ENCODE results near the gene CNGB1. TPM values are rescaled to one million over a fixed set of nuclear protein-coding genes. Genes with fewer than 3 reads are reported as not detected.
"Not testable (repeated sequence)": the region's sequence is repeated elsewhere in the genome, so short reads cannot be mapped to it uniquely, and the experiment has no call there.

Gene CNGB1
- total and polyA plus RNA-seq, 8 donors = 0.03 to 0.43 (median 0.05) TPM; not detected in 3

DNA sequence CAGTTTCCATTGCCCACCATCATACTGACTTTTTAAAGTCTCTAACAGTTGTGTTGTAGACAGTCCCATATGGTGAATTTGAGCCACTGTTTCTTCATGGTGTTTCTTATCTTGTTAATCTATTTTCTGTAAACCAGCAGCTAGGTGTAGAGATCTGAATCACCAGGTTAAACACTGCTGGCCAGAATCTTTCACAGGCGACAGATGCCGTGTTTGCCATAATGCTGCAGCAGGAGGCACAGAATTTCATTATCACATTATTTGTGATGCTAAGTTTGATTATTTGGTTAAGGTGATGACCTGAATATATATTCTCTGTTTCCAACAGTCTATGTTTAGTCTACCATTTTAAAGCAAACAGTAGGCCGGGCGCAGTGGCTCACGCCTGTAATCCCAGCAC, 11.5 kb upstream of the CNGB1 start:
- no peaks in the 10 kb centered on the region for H3K36me3 ChIP-seq
- no peak overlapping the region for H3K4me3 ChIP-seq
- no peaks in the 10 kb centered on the region for H3K9me3 ChIP-seq
- no peaks in the 10 kb centered on the region for H3K27me3 ChIP-seq
- TF ChIP-seq, protein P1, sequence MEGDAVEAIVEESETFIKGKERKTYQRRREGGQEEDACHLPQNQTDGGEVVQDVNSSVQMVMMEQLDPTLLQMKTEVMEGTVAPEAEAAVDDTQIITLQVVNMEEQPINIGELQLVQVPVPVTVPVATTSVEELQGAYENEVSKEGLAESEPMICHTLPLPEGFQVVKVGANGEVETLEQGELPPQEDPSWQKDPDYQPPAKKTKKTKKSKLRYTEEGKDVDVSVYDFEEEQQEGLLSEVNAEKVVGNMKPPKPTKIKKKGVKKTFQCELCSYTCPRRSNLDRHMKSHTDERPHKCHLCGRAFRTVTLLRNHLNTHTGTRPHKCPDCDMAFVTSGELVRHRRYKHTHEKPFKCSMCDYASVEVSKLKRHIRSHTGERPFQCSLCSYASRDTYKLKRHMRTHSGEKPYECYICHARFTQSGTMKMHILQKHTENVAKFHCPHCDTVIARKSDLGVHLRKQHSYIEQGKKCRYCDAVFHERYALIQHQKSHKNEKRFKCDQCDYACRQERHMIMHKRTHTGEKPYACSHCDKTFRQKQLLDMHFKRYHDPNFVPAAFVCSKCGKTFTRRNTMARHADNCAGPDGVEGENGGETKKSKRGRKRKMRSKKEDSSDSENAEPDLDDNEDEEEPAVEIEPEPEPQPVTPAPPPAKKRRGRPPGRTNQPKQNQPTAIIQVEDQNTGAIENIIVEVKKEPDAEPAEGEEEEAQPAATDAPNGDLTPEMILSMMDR (IDR thresholded peaks at IDR 0.05) = no peak
- ATAC-seq (no peak), FAIRE-seq (no peak), DNase-seq (peak in 1 of 6 donors; percentile 7)
- no peak overlapping the region for H3K27ac ChIP-seq
- 86 to 93% methylated on average over 5 of the region's 5 CpGs for WGBS, 2 donors
- intact Hi-C loops (cut with DNase I) = no loop called here
- peaks cover 0 to 2% (median 0%) of the 10 kb centered on the region in 3 donors for H3K4me1 ChIP-seq

DNA sequence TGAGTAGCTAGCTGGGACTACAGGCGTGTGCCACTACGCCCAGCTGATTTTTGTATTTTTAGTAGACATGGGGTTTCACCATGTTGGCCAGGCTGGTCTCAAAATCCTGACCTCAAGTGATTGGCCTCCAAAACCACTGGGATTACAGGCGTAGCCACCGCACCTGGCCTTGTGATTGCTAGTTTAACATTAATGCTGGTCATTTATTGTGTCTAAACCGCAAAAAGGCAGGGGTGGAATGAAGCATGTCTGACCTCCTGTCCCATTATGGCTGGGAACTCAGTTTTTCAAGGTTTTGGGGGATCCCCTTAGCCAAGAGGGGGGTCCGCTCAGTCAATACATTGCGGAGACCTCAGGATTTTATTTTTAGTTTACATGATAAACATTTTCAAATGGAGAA, 10.7 kb upstream of the CNGB1 start:
- 84 to 90% methylated on average over 7 of the region's 7 CpGs for WGBS, 2 donors
- DNase-seq (no peak), FAIRE-seq (no peak)

DNA sequence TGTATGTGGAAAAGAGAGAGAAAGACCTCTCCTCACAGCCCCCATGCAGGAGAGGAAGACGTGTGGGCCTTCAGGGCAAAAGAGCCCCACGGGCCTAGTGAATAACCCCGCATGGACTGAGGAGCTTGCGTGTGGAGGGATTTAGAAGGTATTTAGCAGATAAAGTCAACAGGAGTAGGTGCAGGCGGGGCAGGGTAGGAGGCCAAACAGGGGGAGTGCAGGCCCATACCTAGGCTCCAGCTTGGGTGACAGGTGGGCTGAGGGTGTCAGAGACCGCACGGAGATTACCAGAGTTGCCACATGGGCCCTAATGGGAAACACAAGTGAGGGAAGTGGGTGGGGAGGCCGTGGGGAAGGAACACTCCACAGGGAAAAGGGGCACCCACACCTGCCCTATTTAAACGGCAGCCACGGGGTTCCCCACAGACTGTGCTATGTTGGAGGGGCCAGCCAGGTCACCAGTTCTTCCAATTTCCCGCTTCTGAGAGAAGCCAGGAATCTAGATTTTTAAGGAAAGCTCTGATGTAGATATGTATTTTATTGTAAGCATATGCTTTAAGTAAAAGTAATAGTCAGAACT, 8.2 kb upstream of the CNGB1 start:
- H3K27me3 ChIP-seq = no peaks in the 10 kb centered on the region
- FAIRE-seq (no peak), ATAC-seq (no peak), DNase-seq (no peak)
- H3K4me1 ChIP-seq = no peaks in the 10 kb centered on the region
- WGBS, 2 donors = 82 to 91% methylated on average over 11 of the region's 11 CpGs
- H3K4me3 ChIP-seq = no peak overlapping the region
- intact Hi-C loops (cut with DNase I) = no loop called here
- no peak overlapping the region for H3K27ac ChIP-seq
- no peaks in the 10 kb centered on the region for H3K9me3 ChIP-seq
- H3K36me3 ChIP-seq = no peaks in the 10 kb centered on the region
- TF ChIP-seq, protein P1 (IDR thresholded peaks at IDR 0.05) = no peak

More for the DNA sequence above, 10.7 kb upstream of the CNGB1 start:
- no peak for ATAC-seq
- H3K4me1 ChIP-seq = peaks cover 0 to 2% (median 0%) of the 10 kb centered on the region in 3 donors
- no peak overlapping the region for H3K4me3 ChIP-seq
- TF ChIP-seq, protein P1 (IDR thresholded peaks at IDR 0.05) = no peak
- H3K27ac ChIP-seq = no peak overlapping the region
- no peaks in the 10 kb centered on the region for H3K27me3 ChIP-seq
- no peaks in the 10 kb centered on the region for H3K9me3 ChIP-seq
- intact Hi-C loops (cut with DNase I) = no loop called here
- no peaks in the 10 kb centered on the region for H3K36me3 ChIP-seq

DNA sequence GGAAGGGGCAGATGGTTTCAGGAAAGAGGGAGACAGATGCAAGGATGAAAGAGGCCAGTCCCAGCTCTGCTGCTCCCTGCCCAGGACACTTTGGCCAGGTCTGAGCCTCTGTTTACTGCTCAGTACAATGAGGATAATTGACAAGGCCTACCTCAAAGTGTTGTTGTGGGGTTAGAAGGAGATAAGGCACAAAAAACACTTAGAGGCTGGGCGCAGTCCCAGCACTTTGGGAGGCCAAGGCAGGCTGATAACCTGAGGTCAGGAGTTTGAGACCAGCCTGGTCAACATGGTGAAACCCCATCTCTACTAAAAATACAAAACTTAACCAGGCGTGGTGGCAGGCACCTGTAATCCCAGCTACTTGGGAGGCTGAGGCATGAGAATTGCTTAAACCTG, 7.1 kb upstream of the CNGB1 start:
- intact Hi-C loops (cut with DNase I); FAIRE-seq; H3K4me1 ChIP-seq; H3K9me3 ChIP-seq; ATAC-seq; DNase-seq; H3K27me3 ChIP-seq; H3K36me3 ChIP-seq; H3K4me3 ChIP-seq; H3K27ac ChIP-seq: not testable (repeated sequence)
- 84 to 92% methylated on average over 2 of the region's 2 CpGs for WGBS, 2 donors

DNA sequence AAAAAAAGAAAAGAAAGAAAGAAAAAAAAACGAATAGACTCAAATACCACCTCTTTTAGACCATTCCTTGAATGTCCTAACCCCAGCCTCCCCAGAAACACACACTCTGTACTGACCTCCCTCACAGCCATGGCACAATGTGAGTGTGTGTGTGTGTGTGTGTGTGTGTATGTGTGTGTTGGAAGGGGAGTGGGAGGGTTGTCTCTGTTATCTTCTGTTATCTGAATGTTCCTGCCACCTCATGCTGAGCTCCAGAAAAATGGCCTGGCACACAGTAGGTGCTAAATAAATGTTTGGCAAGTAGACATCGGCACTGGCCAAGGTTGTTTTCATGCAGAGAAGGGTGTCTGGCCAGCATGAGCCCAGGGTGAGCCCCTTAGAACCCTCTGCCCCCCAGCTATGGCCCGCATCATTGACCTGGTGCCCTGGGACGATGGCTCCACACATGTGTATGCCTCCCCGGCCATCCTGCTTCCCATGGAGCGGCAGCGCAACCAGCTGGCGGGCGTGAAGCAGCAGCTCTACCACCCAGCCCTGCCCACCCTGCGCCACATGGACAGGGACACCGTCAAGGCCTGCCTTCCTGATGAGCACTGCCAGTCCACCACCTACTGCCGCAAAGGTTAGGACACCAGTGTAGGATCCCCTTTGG, 6.6 kb upstream of the CNGB1 start:
- 83 to 85% methylated on average over 12 of the region's 12 CpGs for WGBS, 2 donors
- DNase-seq (no peak), ATAC-seq (no peak), FAIRE-seq (no peak)
- Histone ChIP-seq H3K27me3 (no peaks in the 10 kb centered on the region), H3K4me1 (no peaks in the 10 kb centered on the region), H3K4me3 (no peak overlapping the region), H3K9me3 (no peaks in the 10 kb centered on the region), H3K36me3 (no peaks in the 10 kb centered on the region), H3K27ac (no peak overlapping the region)
- intact Hi-C loops (cut with DNase I) = no loop called here
- TF ChIP-seq, protein P1 (IDR thresholded peaks at IDR 0.05) = no peak
